Activated naive CD4-positive, alpha-beta T cell (primary cell): Measurements from ENCODE around the gene GCH1.

ENCODE experiments used
- DNase-seq, 4 experiments: peaks; one replicate each; lab custom pipeline; 2025; lab: John Stamatoyannopoulos, UW

The GCH1 gene

DNA sequence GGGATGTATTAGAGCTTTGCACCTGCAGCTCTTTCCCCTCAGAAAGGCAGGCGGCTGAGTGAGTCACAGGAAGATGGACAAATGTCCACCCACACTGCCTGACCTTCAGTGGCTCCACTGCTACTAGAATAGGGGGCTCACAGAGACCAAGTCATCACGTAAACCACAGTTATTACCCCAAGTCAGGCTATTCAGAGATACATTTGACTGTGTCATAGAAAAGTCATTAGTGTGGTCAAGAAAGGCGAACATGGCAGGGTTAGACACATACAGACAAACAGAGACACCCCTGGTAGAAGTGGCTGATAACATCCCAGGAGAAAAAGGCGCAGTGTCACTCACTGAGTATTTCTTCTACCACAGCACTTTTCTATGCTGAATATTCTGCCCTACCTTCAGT is 36.0 kb downstream of the GCH1 start:
- DNase-seq = no peak

DNA sequence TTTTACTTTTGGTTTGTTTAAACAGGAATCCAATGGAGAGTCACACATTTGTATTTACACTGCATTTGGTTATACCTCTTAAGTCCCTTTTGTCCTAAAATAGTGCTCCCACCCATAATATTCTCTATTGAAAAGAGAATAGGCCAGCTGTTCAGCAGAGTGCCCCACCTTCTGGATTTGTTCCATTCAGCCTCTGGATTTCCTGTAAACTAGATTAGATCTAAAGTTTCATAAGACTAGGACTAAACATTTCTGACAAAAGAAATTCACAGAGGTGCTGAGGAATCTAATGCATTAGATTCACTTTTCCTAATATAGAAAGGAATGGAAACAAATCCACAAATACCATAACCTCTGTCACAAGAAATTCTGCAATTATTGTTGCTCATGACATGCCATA is 38.1 kb downstream of the GCH1 start:
- no peak for DNase-seq

DNA sequence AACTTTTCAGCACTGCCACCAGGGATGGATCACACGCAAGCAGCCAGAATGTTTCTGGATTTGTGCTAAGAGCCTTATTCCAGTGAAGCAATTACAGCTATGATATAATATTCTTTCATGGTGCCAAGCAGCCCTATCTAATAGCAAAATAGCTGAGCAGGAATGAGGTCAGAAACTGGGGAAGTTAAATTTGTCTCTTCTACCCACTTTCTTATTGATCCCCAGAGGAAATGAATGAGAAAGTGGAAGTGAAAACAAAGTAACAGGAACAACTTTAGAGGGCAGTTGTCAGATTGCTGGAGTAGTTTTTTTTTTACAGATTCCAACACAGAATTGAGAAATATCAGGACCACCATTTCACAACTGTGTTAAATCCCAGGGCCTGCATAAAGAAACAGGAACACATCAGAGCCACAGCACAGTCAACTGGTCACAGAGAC is 44.8 kb downstream of the GCH1 start:
- DNase-seq = no peak

DNA sequence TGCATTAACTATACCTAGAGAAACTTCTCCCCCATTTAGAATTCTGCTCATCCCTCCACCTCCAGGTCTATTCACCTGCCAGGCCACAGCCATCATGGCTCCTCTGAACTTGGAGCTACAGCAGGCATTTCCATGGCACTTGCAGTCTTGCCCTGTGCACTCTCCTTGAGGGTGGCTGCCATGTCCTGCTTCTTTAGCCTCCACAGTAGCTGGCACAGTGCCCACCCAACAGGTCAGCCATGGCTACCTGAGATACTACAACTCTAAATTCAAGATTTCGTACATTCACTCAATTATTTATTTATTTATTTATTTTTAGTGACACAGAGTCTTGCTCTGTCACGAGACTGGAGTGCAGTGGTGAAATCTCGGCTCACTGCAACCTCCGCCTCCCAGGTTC is 46.5 kb downstream of the GCH1 start:
- no peak for DNase-seq

DNA sequence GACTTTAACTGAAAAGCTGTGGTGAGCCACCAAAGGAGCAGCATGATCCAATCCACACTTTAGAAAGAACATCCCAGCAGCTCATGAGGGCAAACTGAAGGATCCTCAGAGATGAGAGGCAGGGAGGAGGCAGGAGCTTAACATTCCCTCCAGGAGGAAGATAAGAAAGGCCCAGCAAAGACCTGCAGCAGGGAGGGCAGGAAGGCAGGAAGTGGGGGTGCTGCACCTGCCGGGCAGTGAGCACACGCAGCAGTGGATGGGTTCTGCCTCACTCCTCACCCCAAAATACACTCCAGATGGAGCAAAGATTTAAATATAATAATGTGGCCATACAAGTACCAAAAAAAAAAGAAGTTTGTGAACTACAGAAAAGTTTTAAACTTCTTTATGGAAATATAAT is 48.4 kb downstream of the GCH1 start:
- no peak for DNase-seq

DNA sequence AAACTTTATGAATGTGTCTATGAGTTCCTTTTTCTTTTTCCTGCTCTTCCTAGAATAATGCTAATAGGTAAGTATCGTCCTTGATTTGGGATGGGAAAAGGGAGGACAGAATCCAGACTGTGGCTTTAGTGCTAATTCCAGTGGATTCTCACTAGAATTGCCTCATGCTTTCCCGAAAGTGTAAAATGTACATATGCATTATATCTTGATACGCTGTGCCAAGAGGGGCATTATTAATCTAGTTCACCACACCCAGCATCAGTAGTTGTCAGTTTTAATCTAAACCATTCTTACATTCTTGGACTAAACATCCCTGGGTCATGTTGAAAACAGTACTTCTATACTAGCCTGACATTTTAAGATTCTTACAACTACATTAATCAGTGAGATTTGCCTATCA is 49.3 kb downstream of the GCH1 start:
- no peak for DNase-seq

DNA sequence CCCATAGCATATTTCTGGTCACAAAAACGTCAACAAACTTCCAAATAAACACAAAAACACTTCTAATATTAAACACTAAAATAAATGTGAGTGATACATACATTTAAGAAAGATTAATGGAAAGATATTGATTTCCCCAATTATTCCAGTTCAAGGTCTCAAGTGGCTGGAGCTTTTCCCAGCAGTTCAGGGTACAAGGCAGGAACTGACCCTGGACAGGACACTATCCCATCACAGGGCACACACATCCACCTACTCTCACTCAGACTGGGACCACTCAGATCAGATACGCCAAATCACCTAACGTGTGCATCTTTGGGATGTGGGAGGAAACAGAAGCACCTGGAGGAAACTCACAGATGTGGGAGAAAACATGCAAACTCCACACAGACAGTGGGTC is 50.4 kb downstream of the GCH1 start:
- no peak for DNase-seq

DNA sequence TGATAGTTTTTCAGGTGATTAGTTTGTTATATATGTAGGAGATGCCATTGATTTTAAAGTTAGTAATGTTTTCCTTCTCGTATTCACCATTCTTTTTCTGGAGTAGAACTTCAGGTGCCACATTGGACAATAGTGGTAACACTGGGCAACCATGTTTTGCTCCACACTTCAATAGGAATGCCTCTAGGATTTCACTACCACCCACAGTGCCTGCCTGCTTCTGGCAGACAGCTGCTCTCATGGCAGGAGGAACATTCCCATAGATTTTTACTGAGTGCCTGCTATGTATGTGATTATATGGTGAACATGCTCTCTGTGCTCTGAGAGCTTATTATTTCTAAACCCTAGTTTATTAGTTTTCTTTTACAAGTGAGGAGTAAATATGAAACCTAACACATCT is 53.7 kb downstream of the GCH1 start:
- DNase-seq = no peak

DNA sequence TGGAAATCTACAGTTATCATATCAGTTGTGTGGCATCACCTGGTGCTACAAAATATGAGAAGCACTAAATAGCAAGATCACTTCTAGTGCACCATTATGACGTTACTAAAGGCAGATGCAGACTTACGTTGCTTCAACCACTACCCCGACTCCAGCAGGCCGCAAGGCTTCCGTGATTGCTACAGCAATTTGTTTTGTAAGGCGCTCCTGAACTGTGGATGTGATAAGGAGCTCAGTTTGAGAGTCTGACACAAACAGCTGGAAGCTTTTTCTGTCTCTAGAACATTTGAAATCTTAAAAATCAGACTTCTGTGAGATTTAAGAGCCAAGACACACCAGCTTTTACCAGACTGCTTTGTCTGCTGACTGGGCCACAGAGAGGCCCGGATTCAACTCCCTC is 57.0 kb downstream of the GCH1 start:
- DNase-seq = no peak

DNA sequence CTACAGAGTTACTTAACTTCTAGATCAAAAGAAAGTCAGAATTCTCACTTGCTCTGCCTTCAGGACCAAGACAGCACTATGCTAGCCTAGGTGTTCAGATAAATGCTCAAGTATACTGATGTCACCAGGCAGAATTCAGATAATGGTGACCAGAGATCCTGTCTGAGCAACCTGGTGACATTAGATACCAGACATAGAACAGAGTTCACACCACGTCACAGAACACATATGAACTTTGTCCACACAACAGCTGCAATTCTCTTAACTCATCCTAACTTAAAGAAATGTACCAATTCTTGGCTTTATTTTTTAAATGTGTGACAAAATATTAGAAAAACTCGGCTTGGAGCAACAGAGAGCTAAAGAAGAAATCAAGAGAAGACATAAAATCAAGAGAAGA is 58.1 kb downstream of the GCH1 start:
- no peak for DNase-seq

DNA sequence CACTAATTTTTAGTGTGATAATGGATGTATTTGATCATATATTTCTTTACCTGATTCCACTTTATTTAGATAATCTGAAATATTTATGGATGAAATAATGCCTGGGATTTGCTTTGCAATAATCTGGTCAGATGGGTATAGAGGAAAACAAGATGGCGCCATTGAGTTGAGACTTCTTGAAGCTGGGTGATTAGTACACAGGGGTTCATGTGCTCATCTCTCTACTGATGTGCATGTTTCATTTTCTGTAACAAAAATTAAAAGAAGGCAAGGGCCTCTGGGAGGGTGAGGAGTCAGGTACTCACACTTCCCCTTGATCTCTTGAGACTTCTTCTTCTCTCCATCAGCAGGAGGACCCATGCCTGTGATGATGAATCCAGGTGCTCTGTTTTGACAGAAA is 61.8 kb downstream of the GCH1 start:
- DNase-seq = no peak

DNA sequence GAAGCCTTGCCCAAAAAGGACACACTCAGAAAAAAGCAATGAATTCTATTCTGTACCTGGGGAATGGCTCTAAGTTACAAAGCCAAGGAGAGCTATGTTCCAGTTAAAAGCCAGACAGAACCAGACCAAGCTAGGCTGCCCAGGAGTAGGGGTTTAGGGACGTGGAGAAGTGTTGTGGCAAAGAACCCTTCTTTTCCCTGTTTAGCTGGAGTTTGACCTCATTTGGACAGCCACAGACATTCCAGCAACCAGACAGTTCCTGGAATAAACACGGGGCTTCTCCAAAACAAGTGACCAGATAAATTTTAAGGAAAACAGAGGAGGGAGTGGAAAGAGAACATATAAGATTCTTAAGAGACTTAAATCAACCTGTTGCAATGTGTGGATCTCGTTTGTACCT is 62.3 kb downstream of the GCH1 start:
- DNase-seq = no peak

DNA sequence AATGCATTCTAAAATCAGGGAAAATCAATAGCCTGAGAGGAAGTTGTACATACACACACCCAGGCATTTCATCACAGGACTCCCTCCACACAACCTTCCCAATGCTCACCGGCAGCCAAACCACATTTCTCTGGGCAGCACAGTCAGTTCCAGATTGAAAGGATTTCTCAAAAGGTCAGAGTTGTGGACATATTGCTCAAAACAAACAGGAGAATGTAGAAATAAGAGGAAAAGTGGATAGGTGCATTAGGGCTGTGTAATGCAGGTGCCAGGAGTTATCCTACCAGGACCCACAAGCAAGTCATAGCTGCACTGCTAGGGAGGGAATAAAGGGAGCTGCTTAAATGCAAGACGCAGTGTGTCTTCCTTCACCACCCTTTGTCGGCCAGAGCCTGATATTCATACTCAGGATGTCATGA is 62.9 kb downstream of the GCH1 start:
- no peak for DNase-seq

DNA sequence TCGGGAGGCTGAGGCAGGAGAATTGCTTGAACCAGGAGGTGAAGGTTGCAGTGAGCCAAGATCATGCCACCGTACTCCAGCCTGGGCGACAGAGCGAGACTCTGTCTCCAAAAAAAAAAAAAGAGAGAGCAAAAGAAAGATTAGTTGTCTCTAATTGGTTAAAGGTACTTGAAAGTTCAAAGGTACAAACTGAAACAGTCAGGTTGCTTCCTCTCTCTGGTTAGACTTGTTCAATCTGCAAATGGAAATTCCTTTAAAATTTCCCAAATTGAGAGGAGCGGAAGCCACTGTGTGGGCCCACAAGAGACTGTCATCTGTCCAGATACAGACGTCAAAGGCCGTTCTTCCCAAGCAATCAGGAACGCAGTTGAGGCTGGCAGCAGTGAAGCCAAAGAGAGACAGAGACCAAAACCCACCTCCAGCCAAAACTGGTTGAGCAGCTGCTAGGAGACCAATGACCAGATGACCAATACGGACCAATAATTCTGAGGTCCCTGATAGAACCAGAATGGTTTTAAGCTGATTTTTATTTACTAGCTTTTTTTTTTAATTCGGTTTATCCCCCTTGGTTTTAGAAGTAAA is 63.6 kb downstream of the GCH1 start:
- DNase-seq = no peak

DNA sequence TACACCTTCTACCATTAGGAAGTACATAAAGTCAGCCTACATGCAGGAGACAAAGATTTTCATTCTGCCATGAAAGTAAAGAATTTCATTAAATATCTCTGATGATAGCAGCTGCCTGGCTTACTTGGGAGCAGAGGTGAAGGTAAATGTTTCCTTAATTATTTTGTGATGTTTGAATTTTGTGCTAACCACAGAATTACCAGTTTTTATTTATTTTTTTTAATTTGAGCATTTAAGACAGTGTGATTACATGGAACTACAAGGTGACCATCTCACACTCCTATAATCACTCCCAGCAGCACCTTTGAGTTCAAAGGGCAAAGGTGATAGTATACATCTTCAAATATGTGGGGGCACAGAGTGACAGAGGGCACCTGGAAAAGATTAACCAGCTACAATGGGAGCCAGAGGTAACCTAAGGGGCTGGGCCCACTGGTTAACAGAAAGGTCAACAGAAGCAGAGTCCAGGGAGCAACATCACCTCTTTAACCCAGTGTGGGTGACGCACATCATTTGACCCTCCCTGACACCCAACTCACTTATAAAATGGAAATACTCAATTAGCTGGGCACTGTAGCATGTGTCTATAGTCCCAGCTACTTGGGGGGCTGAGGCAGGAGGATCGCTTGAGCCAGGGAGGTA is 65.0 kb downstream of the GCH1 start:
- DNase-seq = no peak

DNA sequence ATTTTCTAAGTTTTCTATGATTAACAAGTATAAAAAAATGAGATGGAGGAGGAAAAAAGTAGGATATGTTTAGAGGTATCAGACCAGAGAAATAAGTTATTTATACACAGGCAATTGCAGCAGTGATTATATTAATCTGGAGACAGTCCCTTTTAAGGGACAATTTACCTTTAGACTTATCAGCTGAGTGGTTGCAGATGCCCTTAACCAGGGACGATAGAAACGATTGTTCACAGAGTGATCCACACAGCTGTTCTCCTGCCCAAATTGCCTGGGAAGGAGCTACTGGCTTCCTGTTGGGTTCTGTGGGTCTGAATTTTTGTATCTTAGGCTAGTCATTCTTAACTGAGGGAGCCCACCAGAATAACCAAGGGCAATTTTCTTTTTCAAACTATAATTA is 66.4 kb downstream of the GCH1 start:
- DNase-seq = no peak

DNA sequence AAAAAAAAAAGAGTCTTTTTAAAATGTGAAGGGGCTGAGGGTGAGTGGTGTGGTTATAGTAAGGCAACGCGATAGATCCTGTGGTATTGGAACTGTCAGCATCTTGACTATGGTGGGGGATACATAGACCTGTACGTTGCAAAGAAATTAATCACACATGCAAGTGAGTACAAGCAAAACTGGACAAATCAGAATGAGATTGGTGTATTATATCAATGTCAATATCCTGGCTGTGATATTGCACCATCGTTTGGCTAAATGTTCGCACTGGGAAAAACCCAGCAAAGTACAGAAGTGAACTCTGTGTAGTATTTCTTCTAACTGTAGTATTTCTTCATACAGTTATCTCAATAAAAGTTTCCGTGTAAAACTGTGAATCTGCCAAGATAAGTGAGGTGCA is 67.9 kb downstream of the GCH1 start:
- DNase-seq = no peak

DNA sequence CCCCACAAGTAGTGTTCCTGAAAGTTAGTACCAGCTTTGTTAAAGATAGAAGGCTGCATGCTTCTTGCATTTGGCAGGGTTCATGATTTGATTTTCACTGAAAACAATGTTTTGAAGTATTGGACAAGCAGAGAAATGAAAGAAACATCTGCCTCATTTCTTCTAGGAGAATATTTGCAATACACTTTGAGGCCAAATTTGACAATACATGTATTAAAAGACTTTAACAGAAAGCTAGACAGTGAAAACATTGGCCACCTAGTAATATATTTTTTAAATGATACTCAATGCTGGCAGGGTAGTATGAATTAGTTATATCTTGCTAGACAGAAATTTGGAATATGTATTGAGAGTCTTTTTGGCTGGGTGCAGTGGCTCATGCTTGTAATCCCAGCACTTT is 68.5 kb downstream of the GCH1 start:
- DNase-seq = no peak

DNA sequence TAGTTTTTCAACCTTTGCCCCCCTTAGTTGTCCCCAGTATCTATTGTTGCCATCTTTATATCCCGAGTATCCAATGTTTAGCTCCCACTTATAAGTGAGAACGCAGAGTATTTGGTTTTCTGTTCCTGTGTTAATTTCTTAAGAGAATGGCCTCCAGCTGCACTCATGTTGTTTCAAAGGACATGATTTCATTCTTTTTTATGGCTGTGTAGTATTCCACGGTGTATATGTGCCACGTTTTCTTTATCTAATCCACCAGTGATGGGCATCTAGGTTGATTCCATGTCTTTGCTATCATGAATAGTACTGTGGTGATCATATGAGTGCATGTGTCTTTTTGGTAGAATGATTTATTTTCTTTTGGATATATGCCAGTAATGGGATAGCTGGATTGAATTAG is 72.0 kb downstream of the GCH1 start:
- no peak for DNase-seq

DNA sequence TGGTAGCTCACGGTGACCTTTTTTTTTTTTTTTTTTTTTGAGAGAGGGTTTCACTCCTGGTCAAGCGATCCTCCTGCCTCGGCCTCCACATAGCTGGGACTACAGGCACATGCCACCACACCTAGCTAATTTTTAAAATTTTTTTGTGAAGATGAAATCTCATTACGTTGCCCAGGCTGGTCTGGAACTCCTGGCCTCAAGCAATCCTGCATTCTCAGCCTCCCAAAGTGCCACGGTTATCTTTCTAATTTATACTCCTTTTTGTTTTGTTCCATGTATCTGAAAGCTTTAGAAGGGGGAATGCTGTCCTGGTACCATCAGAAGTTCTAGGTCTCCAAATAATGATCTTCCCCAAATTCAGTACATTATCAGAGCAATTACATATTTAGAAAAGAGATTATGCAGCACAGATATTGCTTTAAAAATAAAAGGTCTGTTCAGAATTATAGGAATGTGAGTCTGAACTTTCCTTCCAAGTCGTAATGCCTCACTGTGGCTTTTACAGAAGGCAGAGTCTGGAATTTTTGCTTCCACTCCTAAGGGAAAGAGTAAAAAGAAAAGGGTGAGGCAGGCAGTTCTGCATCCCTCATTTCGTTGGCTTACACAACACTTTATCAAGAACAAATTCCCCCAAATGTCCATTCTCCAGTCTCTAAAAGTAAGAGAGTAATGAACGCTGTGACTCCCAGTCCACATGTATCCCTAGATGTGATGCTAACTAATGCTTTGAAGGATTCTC is 73.0 kb downstream of the GCH1 start:
- no peak for DNase-seq

DNA sequence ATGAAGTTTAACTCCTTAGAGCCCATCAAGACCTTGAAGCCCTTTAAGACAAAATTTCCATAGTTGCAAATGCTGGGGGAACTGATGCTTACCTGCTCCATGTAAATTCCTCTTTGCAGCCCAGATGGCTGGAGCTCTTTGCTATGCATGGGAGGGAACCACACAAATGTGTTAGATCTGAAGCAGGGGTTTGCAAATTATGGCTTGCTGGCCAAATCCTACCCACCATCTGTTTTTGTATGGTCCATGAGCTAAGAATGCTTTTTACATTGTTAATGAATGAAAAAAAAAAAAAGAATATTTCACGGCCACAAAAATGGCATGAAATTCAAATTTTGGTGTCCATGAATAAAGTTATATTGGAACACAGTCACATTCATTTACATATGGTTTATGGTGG is 74.6 kb downstream of the GCH1 start:
- DNase-seq = no peak

DNA sequence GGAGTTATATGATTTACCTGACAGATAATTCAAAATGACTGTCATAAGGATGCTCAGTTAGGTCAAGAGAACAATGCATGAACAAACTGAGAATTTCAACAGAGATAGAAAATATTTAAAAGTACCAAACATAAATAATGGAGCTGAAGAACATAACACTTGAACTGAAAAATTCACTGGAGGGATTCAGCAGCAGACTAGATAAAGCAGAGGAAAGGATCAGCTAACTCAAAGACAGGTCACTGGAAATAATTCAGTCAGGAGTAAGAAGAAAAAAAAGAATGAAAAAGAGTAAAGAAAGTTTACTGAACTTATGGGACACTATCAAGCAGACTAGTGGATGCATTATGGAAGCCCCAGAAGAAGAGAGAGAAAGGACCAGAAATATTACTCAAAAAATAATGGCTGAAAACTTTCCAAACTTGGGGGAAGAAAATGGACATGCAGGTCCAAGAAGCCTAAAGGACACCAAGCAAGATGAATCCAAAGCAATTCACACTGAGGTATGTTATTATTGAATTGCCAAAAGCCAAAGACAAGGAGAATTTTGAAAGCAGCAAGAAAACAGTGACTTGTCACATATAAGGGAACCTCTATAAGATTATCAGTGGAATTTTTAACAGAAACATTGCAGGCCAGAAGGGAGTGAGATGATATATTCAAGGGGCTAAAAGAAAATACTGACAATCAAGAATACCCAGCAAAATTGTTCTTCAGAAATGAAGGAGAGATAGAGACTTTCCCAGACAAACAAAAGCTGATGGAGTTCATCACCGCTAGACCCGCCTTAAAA is 78.7 kb downstream of the GCH1 start:
- no peak for DNase-seq

DNA sequence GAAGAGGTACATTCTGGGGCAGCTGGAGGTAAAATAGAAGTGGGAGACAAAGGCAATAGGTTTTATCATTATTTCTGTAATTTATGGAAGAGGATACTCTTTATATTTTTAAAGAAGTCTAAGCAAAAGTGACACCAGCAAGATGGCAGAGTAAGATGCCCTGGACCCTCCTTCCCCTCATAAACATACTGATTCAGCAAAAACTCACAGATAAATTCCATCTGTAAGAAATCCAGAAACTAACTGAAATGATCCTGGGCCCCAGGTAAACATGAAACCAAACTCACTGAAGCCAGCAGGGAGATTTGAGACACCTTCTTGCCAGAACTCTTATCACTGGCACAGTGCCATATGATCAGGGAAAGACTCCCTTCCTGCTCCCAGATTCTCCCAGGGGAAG is 79.9 kb downstream of the GCH1 start:
- DNase-seq = no peak
